Gastroesophageal sphincter (tissue), 4 donors: ENCODE data around the gene UROC1. TPM values are rescaled to one million over a fixed set of nuclear protein-coding genes. Genes with fewer than 3 reads are reported as not detected.

Experiments
- ATAC-seq: fragments of 150-250 bp; one replicate; pipeline ENCODE4 v1.9.1; 2016; ENCODE audit warnings: mild to moderate bottlenecking, moderate library complexity
- H3K27ac ChIP-seq, 4 donors: fragments of 200-600 bp; sonication (generic) in 3 of 4; 1 replicate in 3 of 4; 2 replicates in 1 of 4; pipeline ENCODE4 v1.5.1; 2016 to 2019
- H3K27me3 ChIP-seq: fragments of 200-600 bp; sonication (generic); one replicate; pipeline ENCODE4 v1.5.1; 2019
- H3K36me3 ChIP-seq, 2 donors: fragments of 200-600 bp; sonication (generic); one replicate each; pipeline ENCODE4 v1.5.1; 2019; ENCODE audit warnings: control low read depth in 1 of 2
- H3K4me1 ChIP-seq, 3 donors: fragments of 200-600 bp; sonication (generic); 1 replicate in 2 of 3; 2 replicates in 1 of 3; pipeline ENCODE4 v1.5.1; 2016 to 2019; ENCODE audit warnings: control low read depth in 2 of 3
- H3K4me3 ChIP-seq, 2 donors: fragments of 200-600 bp; sonication (generic); one replicate each; pipeline ENCODE4 v1.5.1; 2019; ENCODE audit warnings: mild to moderate bottlenecking in 1 of 2, moderate library complexity in 1 of 2
- H3K9me3 ChIP-seq, 3 donors: fragments of 200-600 bp; sonication (generic); one replicate each; pipeline ENCODE4 v1.5.1; 2017 to 2019; ENCODE audit warnings: control low read depth in 2 of 3
- CTCF ChIP-seq, 4 experiments: fragments of 200-600 bp in 2 of 4; fragments of 450-650 bp in 2 of 4; sonication (generic) in 1 of 4; IDR thresholded peaks; one replicate each; pipeline ENCODE4 v1.5.1; 2017 to 2019; ENCODE audit warnings: antibody characterized with exemption in 4 of 4, mild to moderate bottlenecking in 2 of 4, moderate library complexity in 2 of 4
- EP300 ChIP-seq: sonication (generic); formaldehyde crosslinking; IDR thresholded peaks from one replicate; pipeline ENCODE4 v1.6.1; 2017; ENCODE audit warnings: antibody characterized with exemption, mild to moderate bottlenecking
- POLR2A ChIP-seq, 2 donors: fragments of 450-650 bp; IDR thresholded peaks; one replicate each; pipeline ENCODE4 v1.6.1; 2017; ENCODE audit warnings: antibody characterized with exemption in 2 of 2, mild to moderate bottlenecking in 2 of 2, moderate library complexity in 1 of 2
- POLR2AphosphoS5 ChIP-seq: sonication (generic); formaldehyde crosslinking; IDR thresholded peaks from one replicate; pipeline ENCODE4 v1.6.1; 2017; ENCODE audit warnings: antibody characterized with exemption
- WGBS, 2 donors: methylation state at CpG; one replicate each; pipeline ENCODE4 v1.1.5; 2018; ENCODE audit warnings: low coverage in 1 of 2; 5-methylcytosine and 5-hydroxymethylcytosine counted together
- total RNA-seq, 4 donors: library from RNA; depleted of rRNA; stranded (reverse); fragments of >200 nt; gene quantifications; one replicate each; pipeline ENCODE4 v1.1.0, GENCODE V29; 2016

UROC1 gene
- total RNA-seq, 4 donors from 2014 or later, result not detected

GRCh38 chr3:126447456-126448106 is 70.0 kb downstream of the UROC1 start:
- WGBS, 2 donors, result 69 to 81% methylated on average over 4 to 7 of the region's 12 CpGs
- Histone ChIP-seq H3K4me3 (no peak overlapping the region), H3K4me1 (peaks cover 0 to 18% (median 0%) of the 10 kb centered on the region in 3 donors), H3K27ac (peak overlapping the region in 1 of 4 donors; percentile 0), H3K9me3 (no peaks in the 10 kb centered on the region), H3K36me3 (peaks cover 0 to 59% of the 10 kb centered on the region in 2 donors), H3K27me3 (no peaks in the 10 kb centered on the region)
- TF ChIP-seq CTCF (IDR thresholded peaks at IDR 0.05), result no peak
- no peak for TF ChIP-seq POLR2A (IDR thresholded peaks at IDR 0.05)
- no peak for TF ChIP-seq EP300
- no peak for TF ChIP-seq POLR2AphosphoS5
- no peak for ATAC-seq

GRCh38 chr3:126446791-126447190 is 70.8 kb downstream of the UROC1 start:
- Histone ChIP-seq H3K4me3 (no peak overlapping the region), H3K36me3 (peaks cover 0 to 58% of the 10 kb centered on the region in 2 donors), H3K27me3 (no peaks in the 10 kb centered on the region), H3K27ac (no peak overlapping the region), H3K9me3 (no peaks in the 10 kb centered on the region), H3K4me1 (peaks cover 0 to 18% (median 0%) of the 10 kb centered on the region in 3 donors)
- TF ChIP-seq CTCF (IDR thresholded peaks at IDR 0.05) (no peak), EP300 (no peak), POLR2A (IDR thresholded peaks at IDR 0.05) (no peak)
- 80 to 83% methylated on average over 1 of the region's 2 CpGs for WGBS, 2 donors
- no peak for ATAC-seq

GRCh38 chr3:126446301-126446700 is 71.3 kb downstream of the UROC1 start:
- Histone ChIP-seq H3K27me3 (no peaks in the 10 kb centered on the region), H3K27ac (no peak overlapping the region), H3K4me3 (no peak overlapping the region), H3K4me1 (peaks cover 0 to 18% (median 0%) of the 10 kb centered on the region in 3 donors), H3K36me3 (peaks cover 0 to 58% of the 10 kb centered on the region in 2 donors), H3K9me3 (no peaks in the 10 kb centered on the region)
- ATAC-seq, result no peak
- TF ChIP-seq EP300, result no peak
- 98% methylated on average over 5 of the region's 8 CpGs; no CpG with 5 or more reads in 1 of the 2 donors for WGBS, 2 donors

- no peak for TF ChIP-seq EP300
- TF ChIP-seq POLR2A (IDR thresholded peaks at IDR 0.05), result no peak
- H3K27ac ChIP-seq, result no peak overlapping the region
- H3K4me1 ChIP-seq, result peaks cover 0 to 18% (median 0%) of the 10 kb centered on the region in 3 donors
- H3K27me3 ChIP-seq, result no peaks in the 10 kb centered on the region
- 18% methylated on average over 2 of the region's 5 CpGs; no CpG with 5 or more reads in 1 of the 2 donors for WGBS, 2 donors
- H3K4me3 ChIP-seq, result no peak overlapping the region
- peaks cover 0 to 58% of the 10 kb centered on the region in 2 donors for H3K36me3 ChIP-seq
- H3K9me3 ChIP-seq, result no peaks in the 10 kb centered on the region
- no peak for ATAC-seq
Observed at GRCh38 chr3:126445506-126445905, 72.1 kb downstream of the UROC1 start.

GRCh38 chr3:126442856-126443242 is 74.7 kb downstream of the UROC1 start:
- H3K4me1 ChIP-seq, result peaks cover 0 to 11% (median 0%) of the 10 kb centered on the region in 3 donors
- TF ChIP-seq POLR2A (IDR thresholded peaks at IDR 0.05), result no peak
- no peak for TF ChIP-seq CTCF (IDR thresholded peaks at IDR 0.05)
- no peak for TF ChIP-seq POLR2AphosphoS5
- TF ChIP-seq EP300, result no peak
- no peaks in the 10 kb centered on the region for H3K27me3 ChIP-seq
- H3K27ac ChIP-seq, result no peak overlapping the region
- 60 to 100% methylated on average over 1 of the region's 3 CpGs for WGBS, 2 donors
- H3K36me3 ChIP-seq, result peaks cover 0 to 59% of the 10 kb centered on the region in 2 donors
- ATAC-seq, result no peak
- no peaks in the 10 kb centered on the region for H3K9me3 ChIP-seq
- H3K4me3 ChIP-seq, result no peak overlapping the region
